B cell (primary cell): Measurements from ENCODE around the gene USP49. TPM values are rescaled to one million over a fixed set of nuclear protein-coding genes. Genes with fewer than 3 reads are reported as not detected.

Experiments used
- ATAC-seq: fragments of 200-7000 bp; cut with Tn5 transposase; one replicate; pipeline ENCODE4 v1.10.0; 2021; ENCODE audit warnings: low read depth, mild to moderate bottlenecking, moderate number of reproducible peaks, moderate library complexity
- CTCF ChIA-PET: fragments of 350-600 bp; sonication (Branson Sonifier 250); formaldehyde crosslinking; loops from one replicate; lab custom pipeline; 2021; ENCODE audit warnings: antibody characterized with exemption, inconsistent platforms; lab: Charles Lee
- POLR2A ChIA-PET: fragments of 350-600 bp; sonication (Branson Sonifier 250); formaldehyde crosslinking; loops from one replicate; lab custom pipeline; 2021; ENCODE audit warnings: antibody characterized with exemption; lab: Charles Lee
- DNase-seq: peaks from one replicate; pipeline ENCODE4 v3.0.0; 2013
- H2AFZ ChIP-seq: 2 replicates; pipeline ENCODE4 v1.6.1; 2012; ENCODE audit warnings: mild to moderate bottlenecking, low read depth, low read length; ENCODE audit not compliant: insufficient read depth, poor library complexity, severe bottlenecking
- H3K27ac ChIP-seq, 2 donors: 1 replicate in 1 of 2; 2 replicates in 1 of 2; pipeline ENCODE4 v1.5.1; 2012 to 2013; ENCODE audit warnings: low read length in 2 of 2, mild to moderate bottlenecking in 2 of 2, moderate library complexity in 1 of 2
- H3K27me3 ChIP-seq, 4 experiments: fragments of 200-600 bp in 1 of 4; sonication (generic) in 1 of 4; replicated peaks in 1 of 4; 1 replicate in 2 of 4; 2 replicates in 2 of 4; pipeline versions ENCODE4 v1.6.1 to v1.7.0; 2013 to 2016; ENCODE audit warnings: low read length in 3 of 4, mild to moderate bottlenecking in 2 of 4, mixed read lengths in 1 of 4, moderate library complexity in 1 of 4; ENCODE audit not compliant: insufficient read depth in 4 of 4, control insufficient read depth in 3 of 4; ENCODE audit errors: control extremely low read depth in 1 of 4
- H3K36me3 ChIP-seq, 2 experiments: replicated peaks in 1 of 2; 1 replicate in 1 of 2; 2 replicates in 1 of 2; pipeline versions ENCODE4 v1.6.1 to v1.7.1; 2013; ENCODE audit warnings: low read length in 1 of 2; ENCODE audit not compliant: insufficient read depth in 2 of 2, control insufficient read depth in 1 of 2; ENCODE audit errors: control extremely low read depth in 1 of 2, extremely low read depth in 1 of 2
- H3K4me1 ChIP-seq, 2 donors: fragments of 200-600 bp in 1 of 2; sonication (generic) in 1 of 2; 1 replicate in 1 of 2; 2 replicates in 1 of 2; pipeline versions ENCODE4 v1.5.1 to v1.6.1; 2013 to 2017; ENCODE audit warnings: low read length in 2 of 2; ENCODE audit not compliant: control insufficient read depth in 2 of 2, insufficient read depth in 2 of 2
- H3K4me2 ChIP-seq: replicated peaks from 2 replicates; pipeline ENCODE3; 2012; ENCODE audit warnings: mild to moderate bottlenecking, low read depth, low read length; ENCODE audit not compliant: poor library complexity, severe bottlenecking
- H3K4me3 ChIP-seq, 5 experiments: fragments of 200-600 bp in 1 of 5; sonication (generic) in 1 of 5; 1 replicate in 3 of 5; 2 replicates in 2 of 5; pipeline versions ENCODE4 v1.5.1 to v1.7.0; 2011 to 2016; ENCODE audit warnings: low read length in 4 of 5, mild to moderate bottlenecking in 4 of 5, low read depth in 2 of 5, control low read depth in 1 of 5, moderate library complexity in 1 of 5; ENCODE audit not compliant: insufficient read depth in 1 of 5; ENCODE audit errors: control extremely low read depth in 1 of 5, extremely low read depth in 1 of 5
- H3K79me2 ChIP-seq: fragments of 200-600 bp; sonication (generic); one replicate; pipeline ENCODE4 v1.6.0; 2016; ENCODE audit warnings: low read length; ENCODE audit not compliant: control insufficient read depth, insufficient read depth
- H3K9ac ChIP-seq: fragments of 200-600 bp; sonication (generic); 2 replicates; pipeline ENCODE4 v1.6.1; 2017; ENCODE audit warnings: mild to moderate bottlenecking, low read length, moderate library complexity
- H3K9me3 ChIP-seq, 3 donors: one replicate each; pipeline versions ENCODE4 v1.6.1 to v1.7.1; 2013; ENCODE audit warnings: low read length in 2 of 3; ENCODE audit not compliant: control insufficient read depth in 2 of 3, insufficient read depth in 1 of 3; ENCODE audit errors: control extremely low read depth in 1 of 3
- H4K20me1 ChIP-seq: 2 replicates; pipeline ENCODE4 v1.6.0; 2012; ENCODE audit warnings: mild to moderate bottlenecking, low read length; ENCODE audit not compliant: insufficient read depth, control insufficient read depth, poor library complexity, severe bottlenecking
- H3K27ac Mint-ChIP-seq: one replicate; pipeline ENCODE4 v1.8.0; 2021; ENCODE audit warnings: mixed read lengths
- H3K27me3 Mint-ChIP-seq: one replicate; pipeline ENCODE4 v1.8.0; 2021; ENCODE audit warnings: mixed read lengths
- H3K4me1 Mint-ChIP-seq: one replicate; pipeline ENCODE4 v1.8.0; 2021; ENCODE audit warnings: mixed read lengths
- H3K4me3 Mint-ChIP-seq: one replicate; pipeline ENCODE4 v1.8.0; 2021; ENCODE audit warnings: mixed read lengths
- H3K9me3 Mint-ChIP-seq: one replicate; pipeline ENCODE4 v1.8.0; 2022; ENCODE audit warnings: mixed read lengths; ENCODE audit not compliant: insufficient read depth
- CTCF ChIP-seq: fragments of 200-600 bp; IDR thresholded peaks from one replicate; pipeline ENCODE4 v1.8.0; 2022; ENCODE audit warnings: antibody characterized with exemption, mild to moderate bottlenecking
- EZH2 ChIP-seq: IDR thresholded peaks from 2 replicates; pipeline ENCODE4 v1.6.1; 2012; ENCODE audit warnings: borderline replicate concordance, low read depth, mild to moderate bottlenecking, moderate library complexity, low read length; ENCODE audit not compliant: insufficient read depth, poor library complexity, severe bottlenecking
- WGBS: methylation state at CpG from one replicate; pipeline ENCODE4 v1.1.5; 2013; ENCODE audit warnings: missing lambda C conversion rate; ENCODE audit not compliant: insufficient coverage; 5-methylcytosine and 5-hydroxymethylcytosine counted together
- intact Hi-C: fragments of 100-400 bp; cut with micrococcal nuclease; formaldehyde crosslinking; loops from one replicate; pipeline ENCODE4 v1.10.0; 2022
- polyA plus RNA-seq: library from polyadenylated mRNA; depleted of rRNA; stranded (reverse); fragments of >200 nt; gene quantifications from 2 replicates; pipeline ENCODE4 v1.2.3, GENCODE V29; 2012
- total RNA-seq, 2 donors: library from RNA; stranded (reverse); fragments of 120-200 nt in 1 of 2; gene quantifications; 1 replicate in 1 of 2; 2 replicates in 1 of 2; pipeline versions ENCODE4 v1.2.3 to v1.2.4, GENCODE V29; 2013 to 2022

The USP49 gene
- total and polyA plus RNA-seq, 2 donors (not counting 1 experiment from before 2014, with no cell fraction given): 2.6 to 9.9 TPM

DNA sequence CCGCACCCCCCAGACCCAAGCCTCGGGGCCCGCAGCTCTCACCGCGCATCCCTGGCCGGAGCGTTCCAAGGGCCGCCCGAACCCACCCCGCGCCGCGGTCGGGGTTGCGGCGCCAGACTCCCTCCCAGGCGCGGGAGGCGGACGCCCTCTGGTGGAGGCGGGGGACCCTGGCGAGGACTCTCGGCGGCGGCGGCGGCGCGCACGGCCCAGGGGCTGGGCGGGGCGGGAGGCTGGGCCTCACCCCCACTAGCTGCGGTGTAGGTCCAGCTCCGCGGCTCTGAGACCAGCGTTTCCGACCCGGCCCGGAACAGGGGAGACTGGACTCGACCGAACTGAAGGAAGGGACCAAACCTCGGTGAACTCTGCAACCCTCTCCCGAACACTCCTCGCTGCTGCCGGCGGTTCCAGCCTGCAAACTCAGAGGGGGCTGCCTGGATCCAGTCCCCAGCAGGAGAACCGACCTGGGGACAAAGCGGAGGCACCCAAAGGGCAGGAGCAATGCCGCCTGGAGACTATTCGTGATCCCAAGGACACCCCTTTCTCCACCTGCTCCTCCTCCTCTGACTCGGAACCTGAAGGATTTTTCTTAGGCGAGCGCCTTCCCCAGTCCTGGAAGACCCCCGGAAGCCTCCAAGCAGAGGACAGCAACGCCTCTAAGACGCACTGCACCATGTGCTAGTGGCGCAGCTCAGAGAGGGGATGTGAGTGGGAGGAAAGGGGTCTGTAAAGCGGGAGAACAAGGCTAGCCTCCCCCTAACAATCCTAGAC is 108.5 kb downstream of the USP49 start:
- peak; percentile 70 for ATAC-seq
- H2AFZ ChIP-seq: peak overlapping the region; percentile 93
- POLR2A ChIA-PET: interaction anchor here (0.9 to 2.7 kb wide), 8 partner anchors 52 to 777 kb away, joined by 3 to 36 read pairs (median 6); partner anchors contain the start of genes BYSL, MED20, TAF8 and TFEB

More for the DNA sequence above, 108.5 kb downstream of the USP49 start:
- peaks cover 32% of the 10 kb centered on the region for H3K4me1 Mint-ChIP-seq
- intact Hi-C loops: loop anchor here (1.0 to 10.0 kb wide), 12 partner anchors 7 to 1092 kb away; partner anchors contain the start of genes BYSL, CCND3, FRS3 and MED20
- no peaks in the 10 kb centered on the region for H3K9me3 ChIP-seq
- H3K4me2 ChIP-seq: peak overlapping the region; percentile 96
- under 1% methylated on average over 58 of the region's 58 CpGs for WGBS
- peak; percentile 92 for DNase-seq
- H3K27ac Mint-ChIP-seq: peak overlapping the region; percentile 98
- no peaks in the 10 kb centered on the region for H3K27me3 ChIP-seq
- H3K9ac ChIP-seq: peak overlapping the region; percentile 96
- peaks cover 0 to 28% of the 10 kb centered on the region in 2 experiments for H3K36me3 ChIP-seq
- peaks cover 17% of the 10 kb centered on the region for H4K20me1 ChIP-seq
- H3K79me2 ChIP-seq: peaks cover 24% of the 10 kb centered on the region
- H3K4me1 ChIP-seq: peaks cover 17 to 27% of the 10 kb centered on the region in 2 donors
- H3K4me3 Mint-ChIP-seq: peak overlapping the region; percentile 97
- peak overlapping the region; percentile 75 to 95 for H3K27ac ChIP-seq
- CTCF ChIA-PET: interaction anchor here (0.7 to 10.0 kb wide), 26 partner anchors 9 to 761 kb away, joined by 3 to 198 read pairs (median 4); partner anchors contain the start of genes BYSL, MED20, MRPS10 and TAF8
- no peaks in the 10 kb centered on the region for H3K9me3 Mint-ChIP-seq
- TF ChIP-seq CTCF: peak; percentile 63
- no peak for TF ChIP-seq EZH2
- H3K4me3 ChIP-seq: peak overlapping the region; percentile 85 to 98 (median 91)
- no peaks in the 10 kb centered on the region for H3K27me3 Mint-ChIP-seq
